Lung (tissue), 12 donors: Measurements from ENCODE around the gene ELAC1. TPM values are rescaled to one million over a fixed set of nuclear protein-coding genes. Genes with fewer than 3 reads are reported as not detected.

ENCODE experiments used
- ATAC-seq: fragments of 200-7000 bp; cut with Tn5 transposase; one replicate; pipeline ENCODE4 v1.9.1; 2020; ENCODE audit warnings: moderate number of reproducible peaks; ENCODE audit not compliant: insufficient read depth, low FRiP score
- DNase-seq, 3 donors: peaks; one replicate each; pipeline ENCODE4 v3.0.0-alpha.2; 2013 to 2017
- H3K27ac ChIP-seq, 2 donors: one replicate each; pipeline ENCODE4 v1.5.1; 2013; ENCODE audit warnings: mild to moderate bottlenecking in 2 of 2, moderate library complexity in 2 of 2, control low read depth in 1 of 2, inconsistent platforms in 1 of 2, low read depth in 1 of 2, low read length in 1 of 2
- H3K27me3 ChIP-seq, 3 donors: one replicate each; pipeline ENCODE4 v1.5.1; 2013; ENCODE audit warnings: low read length in 2 of 3; ENCODE audit not compliant: control insufficient read depth in 3 of 3, insufficient read depth in 3 of 3
- H3K36me3 ChIP-seq, 4 donors: one replicate each; pipeline ENCODE4 v1.5.1; 2013; ENCODE audit warnings: low read length in 4 of 4, mild to moderate bottlenecking in 1 of 4, moderate library complexity in 1 of 4; ENCODE audit not compliant: control insufficient read depth in 4 of 4, insufficient read depth in 4 of 4
- H3K4me1 ChIP-seq, 5 donors: one replicate each; pipeline ENCODE4 v1.5.1; 2013; ENCODE audit warnings: low read length in 5 of 5, mild to moderate bottlenecking in 2 of 5, moderate library complexity in 1 of 5; ENCODE audit not compliant: control insufficient read depth in 5 of 5, insufficient read depth in 5 of 5
- H3K4me3 ChIP-seq: one replicate; pipeline ENCODE4 v1.5.1; 2013; ENCODE audit warnings: mild to moderate bottlenecking, control low read depth, moderate library complexity
- H3K9ac ChIP-seq, 2 donors: one replicate each; pipeline ENCODE4 v1.5.1; 2013; ENCODE audit warnings: low read length in 2 of 2, control low read depth in 1 of 2; ENCODE audit not compliant: insufficient read depth in 1 of 2
- H3K9me3 ChIP-seq, 4 donors: one replicate each; pipeline ENCODE4 v1.5.1; 2013; ENCODE audit warnings: low read length in 3 of 4, mild to moderate bottlenecking in 1 of 4, moderate library complexity in 1 of 4; ENCODE audit not compliant: control insufficient read depth in 4 of 4, insufficient read depth in 3 of 4
- WGBS, 2 donors: extraction: QIAGEN DNeasy Blood & Tissue Kit; methylation state at CpG; one replicate each; pipeline ENCODE4 v1.1.7; 2013; 5-methylcytosine and 5-hydroxymethylcytosine counted together
- polyA plus RNA-seq, 2 donors: library from polyadenylated mRNA; stranded (reverse); fragments of 200-250 nt; gene quantifications; one replicate each; pipeline ENCODE4 v1.2.1, GENCODE V29; 2013
- total RNA-seq, 2 donors: library from RNA; depleted of rRNA in 1 of 2; stranded (reverse); fragments of >200 nt in 1 of 2; gene quantifications; one replicate each; pipeline ENCODE4 v1.2.1, GENCODE V29; 2014 to 2021
- TF ChIP-seq, protein P1 (sequence below): IDR thresholded peaks from 2 replicates; pipeline ENCODE4 v1.5.1; 2012; ENCODE audit warnings: mild to moderate bottlenecking; ENCODE audit errors: control extremely low read depth, extremely low read depth
- donor health status: control.
- donor health status: control.
- donor health status: Bipolar disorder and iron deficiency.
- donor health status: healthy.
- donor health status: DM: yes; HTN: yes; CAD: no.

The ELAC1 gene
- total and polyA plus RNA-seq, 4 donors, result 5.0 to 10.2 (median 5.6) TPM

- H3K9me3 ChIP-seq, result no peaks in the 10 kb centered on the region
- 90 to 97% methylated on average over 5 of the region's 5 CpGs for WGBS, 2 donors
- H3K36me3 ChIP-seq, result no peaks in the 10 kb centered on the region
- H3K4me3 ChIP-seq, result no peak overlapping the region
- no peak overlapping the region for H3K27ac ChIP-seq
- H3K9ac ChIP-seq, result no peak overlapping the region
- TF ChIP-seq, protein P1, sequence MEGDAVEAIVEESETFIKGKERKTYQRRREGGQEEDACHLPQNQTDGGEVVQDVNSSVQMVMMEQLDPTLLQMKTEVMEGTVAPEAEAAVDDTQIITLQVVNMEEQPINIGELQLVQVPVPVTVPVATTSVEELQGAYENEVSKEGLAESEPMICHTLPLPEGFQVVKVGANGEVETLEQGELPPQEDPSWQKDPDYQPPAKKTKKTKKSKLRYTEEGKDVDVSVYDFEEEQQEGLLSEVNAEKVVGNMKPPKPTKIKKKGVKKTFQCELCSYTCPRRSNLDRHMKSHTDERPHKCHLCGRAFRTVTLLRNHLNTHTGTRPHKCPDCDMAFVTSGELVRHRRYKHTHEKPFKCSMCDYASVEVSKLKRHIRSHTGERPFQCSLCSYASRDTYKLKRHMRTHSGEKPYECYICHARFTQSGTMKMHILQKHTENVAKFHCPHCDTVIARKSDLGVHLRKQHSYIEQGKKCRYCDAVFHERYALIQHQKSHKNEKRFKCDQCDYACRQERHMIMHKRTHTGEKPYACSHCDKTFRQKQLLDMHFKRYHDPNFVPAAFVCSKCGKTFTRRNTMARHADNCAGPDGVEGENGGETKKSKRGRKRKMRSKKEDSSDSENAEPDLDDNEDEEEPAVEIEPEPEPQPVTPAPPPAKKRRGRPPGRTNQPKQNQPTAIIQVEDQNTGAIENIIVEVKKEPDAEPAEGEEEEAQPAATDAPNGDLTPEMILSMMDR, result no peak
- ATAC-seq (no peak), DNase-seq (no peak)
- H3K27me3 ChIP-seq, result no peaks in the 10 kb centered on the region
- peaks cover 0 to 5% (median 0%) of the 10 kb centered on the region in 5 donors for H3K4me1 ChIP-seq
Observed at GRCh38 chr18:51006061-51006818, 38.4 kb downstream of the ELAC1 start.

DNA sequence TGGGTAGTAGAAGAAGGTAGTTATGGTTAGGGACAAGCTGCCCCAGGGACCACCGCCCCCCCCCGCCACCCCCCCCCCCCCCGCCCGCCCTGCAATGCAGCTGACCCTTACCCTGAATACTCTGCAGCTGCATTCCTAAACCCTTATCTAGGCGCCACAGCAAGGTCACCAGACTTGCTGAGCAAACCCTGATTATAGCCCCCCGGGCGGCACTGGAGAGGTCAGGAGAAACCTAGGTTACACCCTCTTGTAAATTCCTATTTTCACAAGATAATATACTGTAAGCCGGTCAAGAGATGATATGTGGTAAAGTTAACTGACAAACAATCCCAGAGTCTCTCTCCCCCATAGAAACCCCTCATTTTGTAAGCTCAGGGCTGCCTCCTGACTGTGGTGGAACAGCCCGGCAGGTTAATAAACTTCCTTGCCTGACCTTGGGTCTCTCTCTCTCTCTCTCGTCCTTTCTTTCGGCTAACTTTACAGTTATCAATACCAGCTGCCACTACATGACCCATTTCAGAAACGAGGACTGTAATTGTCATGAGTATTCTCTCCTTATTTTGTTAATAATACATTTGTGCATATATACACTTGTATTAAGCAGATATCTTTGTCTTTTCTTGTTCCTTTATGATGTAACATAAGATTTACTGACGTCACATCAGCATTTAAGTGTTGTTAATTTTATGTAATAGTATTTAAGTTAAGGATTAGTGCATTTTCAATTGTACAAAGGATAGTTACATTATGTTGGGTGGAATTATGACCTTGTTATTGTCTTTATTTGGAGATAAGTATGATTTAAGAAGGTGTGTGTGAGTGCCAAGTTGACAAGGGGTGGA, 39.3 kb downstream of the ELAC1 start:
- Histone ChIP-seq H3K36me3 (no peaks in the 10 kb centered on the region), H3K27ac (no peak overlapping the region), H3K27me3 (no peaks in the 10 kb centered on the region), H3K4me3 (no peak overlapping the region), H3K4me1 (peaks cover 0 to 5% (median 0%) of the 10 kb centered on the region in 5 donors), H3K9ac (no peak overlapping the region), H3K9me3 (no peaks in the 10 kb centered on the region)
- no peak for ATAC-seq
- 73 to 81% methylated on average over 9 to 13 of the region's 13 CpGs for WGBS, 2 donors
- TF ChIP-seq, protein P1, result no peak
- no peak for DNase-seq

DNA sequence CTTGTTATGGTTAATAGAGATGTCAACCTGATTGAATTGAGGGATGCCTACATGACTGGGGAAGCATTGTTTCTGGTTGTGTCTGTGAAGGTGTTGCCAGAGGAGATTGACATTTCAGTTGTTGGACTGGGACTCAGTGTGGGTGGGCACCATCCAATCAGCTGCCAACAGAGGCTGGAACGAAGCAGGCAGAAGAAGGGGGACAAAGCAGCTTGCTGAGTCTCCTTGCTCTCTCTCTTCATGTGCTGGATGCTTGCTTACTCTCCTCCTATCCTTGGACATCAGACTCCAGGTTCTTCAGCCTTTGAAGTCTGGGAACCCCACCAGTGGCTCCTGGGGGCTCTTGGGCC, 39.9 kb downstream of the ELAC1 start:
- ATAC-seq (no peak), DNase-seq (no peak)
- Histone ChIP-seq H3K27ac (no peak overlapping the region), H3K9ac (no peak overlapping the region), H3K27me3 (no peaks in the 10 kb centered on the region), H3K9me3 (no peaks in the 10 kb centered on the region), H3K36me3 (no peaks in the 10 kb centered on the region), H3K4me3 (no peak overlapping the region), H3K4me1 (peaks cover 0 to 5% (median 0%) of the 10 kb centered on the region in 5 donors)
- TF ChIP-seq, protein P1, result no peak
- WGBS, 2 donors, result 75 to 76% methylated on average over 1 of the region's 1 CpG
